GM12878 (cell line): ENCODE results near the gene PDSS2. TPM values are rescaled to one million over a fixed set of nuclear protein-coding genes. Genes with fewer than 3 reads are reported as not detected.

Source experiments
- ATAC-seq: fragments of 200-7000 bp; cut with Tn5 transposase; 3 replicates; pipeline ENCODE4 v1.9.1; 2020; ENCODE audit warnings: mild to moderate bottlenecking, moderate library complexity
- BruUV-seq: library from RNA; stranded (reverse); fragments of 400-500 nt; replicated peaks from 2 replicates; lab custom pipeline; 2021; lab: Mats Ljungman, UMichigan
- CTCF ChIA-PET: fragments of 300-600 bp; sonication (Branson Sonifier 250); formaldehyde crosslinking; extraction: SDS; loops from one replicate; lab custom pipeline; 2021; ENCODE audit warnings: inconsistent platforms; lab: Yijun Ruan, JAX
- POLR2A ChIA-PET: fragments of 350-600 bp; formaldehyde crosslinking; extraction: SDS; loops from one replicate; lab custom pipeline; 2021; ENCODE audit warnings: inconsistent platforms; lab: Charles Lee
- RAD21 ChIA-PET: fragments of 300-600 bp; sonication (Branson Sonifier 250); formaldehyde crosslinking; loops from one replicate; lab custom pipeline; 2023; ENCODE audit warnings: antibody characterized with exemption; ENCODE audit not compliant: unreplicated experiment; lab: Charles Lee
- SMC1A ChIA-PET: fragments of 300-600 bp; sonication (Branson Sonifier 250); formaldehyde crosslinking; loops from one replicate; lab custom pipeline; 2023; ENCODE audit not compliant: unreplicated experiment, uncharacterized antibody; lab: Charles Lee
- DNase-seq: peaks from one replicate; pipeline ENCODE4 v3.0.0-alpha.2; 2011; ENCODE audit warnings: low read depth, low spot score
- FAIRE-seq: peaks from 3 replicates; lab custom pipeline; 2011; peaks lifted over from hg19 to GRCh38; lab: Jason Lieb, UNC
- H2AFZ ChIP-seq: 2 replicates; pipeline ENCODE4 v1.6.0; 2011; ENCODE audit warnings: low read depth, low read length, control low read depth; ENCODE audit not compliant: control insufficient read depth
- H3K27ac ChIP-seq: 2 replicates; pipeline ENCODE4 v1.5.1; 2011; ENCODE audit warnings: control low read depth; ENCODE audit not compliant: control insufficient read depth, insufficient read depth
- H3K27me3 ChIP-seq, 2 experiments: replicated peaks in 1 of 2; 2 replicates each; pipeline versions ENCODE4 v1.6.0 to v1.6.1; 2011; ENCODE audit warnings: low read length in 1 of 2; ENCODE audit not compliant: control insufficient read depth in 2 of 2, insufficient read depth in 2 of 2
- H3K36me3 ChIP-seq, 2 experiments: 2 replicates each; pipeline ENCODE4 v1.5.1; 2011; ENCODE audit warnings: low read length in 1 of 2; ENCODE audit not compliant: control insufficient read depth in 2 of 2, insufficient read depth in 2 of 2
- H3K4me1 ChIP-seq: 2 replicates; pipeline ENCODE4 v1.6.1; 2011; ENCODE audit warnings: mild to moderate bottlenecking, low read length, moderate library complexity, mixed read lengths; ENCODE audit not compliant: control insufficient read depth, insufficient read depth
- H3K4me2 ChIP-seq: 2 replicates; pipeline ENCODE4 v1.6.0; 2011; ENCODE audit warnings: control low read depth; ENCODE audit not compliant: control insufficient read depth, insufficient read depth
- H3K4me3 ChIP-seq: fragments of 200-600 bp; sonication (generic); 2 replicates; pipeline ENCODE4 v1.5.1; 2016
- H3K79me2 ChIP-seq: 2 replicates; pipeline ENCODE4 v1.6.0; 2011; ENCODE audit warnings: low read length; ENCODE audit not compliant: control insufficient read depth, insufficient read depth
- H3K9ac ChIP-seq: 2 replicates; pipeline ENCODE4 v1.8.0; 2011; ENCODE audit warnings: low read length, control low read depth, mixed read lengths; ENCODE audit not compliant: control insufficient read depth, insufficient read depth
- H3K9me3 ChIP-seq: replicated peaks from 3 replicates; pipeline ENCODE4 v1.5.1; 2011; ENCODE audit warnings: mild to moderate bottlenecking, low read length; ENCODE audit not compliant: control insufficient read depth, insufficient read depth
- H4K20me1 ChIP-seq: 2 replicates; pipeline ENCODE4 v1.6.0; 2011; ENCODE audit not compliant: control insufficient read depth, insufficient read depth
- BCL3 ChIP-seq: IDR thresholded peaks from 2 replicates; pipeline ENCODE4 v1.6.1; 2011; ENCODE audit warnings: borderline replicate concordance, low read depth, mild to moderate bottlenecking, moderate library complexity, low read length; ENCODE audit not compliant: insufficient read depth, poor library complexity, severe bottlenecking
- DPF2 ChIP-seq: fragments of 450-650 bp; IDR thresholded peaks from 2 replicates; pipeline ENCODE4 v1.6.1; 2017; ENCODE audit warnings: mild to moderate bottlenecking
- HDAC6 ChIP-seq: fragments of 200-600 bp; sonication (generic); IDR thresholded peaks from one replicate; pipeline ENCODE4 v1.8.0; 2017; ENCODE audit warnings: antibody characterized with exemption; ENCODE audit not compliant: unreplicated experiment
- KAT2A ChIP-seq: conservative IDR thresholded peaks from 2 replicates; pipeline ENCODE4 v1.6.1; 2011; ENCODE audit warnings: low read depth, low read length; ENCODE audit not compliant: control insufficient read depth
- MLLT1 ChIP-seq: fragments of 450-650 bp; IDR thresholded peaks from 2 replicates; pipeline ENCODE4 v1.6.1; 2016; ENCODE audit warnings: mild to moderate bottlenecking
- MTA2 ChIP-seq: fragments of 450-650 bp; IDR thresholded peaks from 2 replicates; pipeline ENCODE4 v1.6.1; 2016; ENCODE audit warnings: low read depth, mild to moderate bottlenecking, moderate library complexity
- SPI1 ChIP-seq: IDR thresholded peaks from 2 replicates; pipeline ENCODE4 v1.6.1; 2011; ENCODE audit warnings: low read depth, mild to moderate bottlenecking, low read length, moderate library complexity, borderline replicate concordance; ENCODE audit not compliant: insufficient read depth
- TCF3 ChIP-seq: IDR thresholded peaks from 2 replicates; pipeline ENCODE4 v1.6.1; 2012; ENCODE audit warnings: low read depth, mild to moderate bottlenecking, low read length, borderline replicate concordance; ENCODE audit not compliant: insufficient read depth
- WRNIP1 ChIP-seq: IDR thresholded peaks from 2 replicates; pipeline ENCODE4 v1.6.1; 2011; ENCODE audit warnings: low read depth, low read length, improper control_type of control experiment, borderline replicate concordance
- ZNF217 ChIP-seq: fragments of 450-650 bp; IDR thresholded peaks from 2 replicates; pipeline ENCODE4 v1.6.1; 2017; ENCODE audit warnings: antibody characterized with exemption, mild to moderate bottlenecking
- WGBS: methylation state at CpG from one replicate; pipeline ENCODE4 v1.1.6; 2016; ENCODE audit warnings: low lambda C conversion rate; ENCODE audit not compliant: insufficient replicate concordance, insufficient coverage; ENCODE audit errors: missing lambda C conversion rate; 5-methylcytosine and 5-hydroxymethylcytosine counted together
- in situ Hi-C: fragments of 300-500 bp; cut with MboI; formaldehyde crosslinking; loops from 9 replicates; pipeline ENCODE4 v1.14.3; 2018; ENCODE audit warnings: mixed read lengths
- intact Hi-C: fragments of 100-400 bp; cut with micrococcal nuclease; formaldehyde crosslinking; loops from one replicate; pipeline ENCODE4 v1.14.2; 2022; ENCODE audit not compliant: unreplicated experiment
- polyA plus RNA-seq, 11 experiments: library from polyadenylated mRNA; depleted of rRNA in 4 of 11; unstranded in 6 of 11; stranded (reverse) in 5 of 11; fragments of >200 nt; fragmentation: Nextera tagmentation in 4 of 11; fragmentation: Illumina TruSeq in 1 of 11; extraction: Ambion mirVana in 4 of 11; extraction: Trizol in 1 of 11; gene quantifications; 1 replicate in 1 of 11; 2 replicates in 10 of 11; pipeline versions ENCODE4 v1.2.1 to v1.2.3, GENCODE V29; 2011 to 2016; ENCODE audit warnings: inconsistent platforms in 2 of 11, missing spikeins in 2 of 11, low read depth in 1 of 11
- total RNA-seq, 4 experiments: library from RNA; depleted of rRNA in 3 of 4; stranded (reverse); fragments of >200 nt in 3 of 4; fragmentation: Illumina TruSeq in 1 of 4; extraction: Trizol in 1 of 4; gene quantifications; 2 replicates each; pipeline versions ENCODE4 v1.2.1 to v1.2.3, GENCODE V29; 2013 to 2021

The PDSS2 gene
- total and polyA plus RNA-seq, 10 of the 15 experiments (the other 5 are each of a cell fraction or from before 2014, with no cell fraction given): 7.7 to 15.5 (median 9.6) TPM

GRCh38 chr6:107244742-107245480, 214.5 kb downstream of the PDSS2 start:
- H3K4me2 ChIP-seq: no peak overlapping the region
- in situ Hi-C loops: no loop called here
- no peak for FAIRE-seq
- ChIA-PET POLR2A (interaction anchor here (0.6 kb wide), 1 partner anchor 756 kb away, joined by 3 read pairs; no protein-coding TSS in a partner anchor), RAD21 (interaction anchor here (0.6 kb wide), 1 partner anchor 16 kb away, joined by 3 read pairs; no protein-coding TSS in a partner anchor), CTCF (no interaction called here), SMC1A (interaction anchor here (1.0 to 1.3 kb wide), 2 partner anchors 16 to 30 kb away, joined by 3 read pairs; no protein-coding TSS in a partner anchor)
- peak; percentile 27; the same call in 1 of the 3 replicates for ATAC-seq
- intact Hi-C loops: no loop called here
- H3K36me3 ChIP-seq: no peaks in the 10 kb centered on the region
- no TSS peak for BruUV-seq
- H3K27me3 ChIP-seq: no peaks in the 10 kb centered on the region
- WGBS: 25% methylated on average over 4 of the region's 4 CpGs
- no peak for TF ChIP-seq HDAC6
- no peak for TF ChIP-seq KAT2A
- no peak for TF ChIP-seq DPF2
- peak; percentile 26; the same call in 1 of the 2 replicates for TF ChIP-seq SPI1
- no peak overlapping the region for H2AFZ ChIP-seq
- DNase-seq: no peak
- H3K79me2 ChIP-seq: no peaks in the 10 kb centered on the region
- no peak overlapping the region for H3K27ac ChIP-seq
- H3K4me3 ChIP-seq: no peak overlapping the region
- H3K4me1 ChIP-seq: no peaks in the 10 kb centered on the region
- no peak overlapping the region for H3K9ac ChIP-seq
- no peaks in the 10 kb centered on the region for H3K9me3 ChIP-seq
- H4K20me1 ChIP-seq: no peaks in the 10 kb centered on the region

GRCh38 chr6:107244082-107244741, 215.2 kb downstream of the PDSS2 start:
- SMC1A ChIA-PET: interaction anchor here (1.3 kb wide), 1 partner anchor 31 kb away, joined by 3 read pairs; no protein-coding TSS in a partner anchor
- no peak overlapping the region for H2AFZ ChIP-seq
- H3K4me2 ChIP-seq: no peak overlapping the region
- no peak for FAIRE-seq
- WGBS: 57% methylated on average over 4 of the region's 4 CpGs
- intact Hi-C loops: no loop called here
- H3K27me3 ChIP-seq: no peaks in the 10 kb centered on the region
- RAD21 ChIA-PET: no interaction called here
- no peak for ATAC-seq
- H3K9me3 ChIP-seq: no peaks in the 10 kb centered on the region
- H3K79me2 ChIP-seq: no peaks in the 10 kb centered on the region
- no peaks in the 10 kb centered on the region for H3K36me3 ChIP-seq
- no peaks in the 10 kb centered on the region for H4K20me1 ChIP-seq
- in situ Hi-C loops: no loop called here
- no peak overlapping the region for H3K4me3 ChIP-seq
- BruUV-seq: no TSS peak
- no peak for DNase-seq
- POLR2A ChIA-PET: no interaction called here
- H3K9ac ChIP-seq: no peak overlapping the region
- CTCF ChIA-PET: no interaction called here
- no peak overlapping the region for H3K27ac ChIP-seq
- H3K4me1 ChIP-seq: no peaks in the 10 kb centered on the region
- no peak for TF ChIP-seq WRNIP1
- TF ChIP-seq MLLT1: no peak
- TF ChIP-seq TCF3: no peak
- TF ChIP-seq MTA2: no peak
- TF ChIP-seq BCL3: no peak
- TF ChIP-seq KAT2A: no peak
- TF ChIP-seq ZNF217: no peak
